Skeletal muscle tissue (tissue), 4 donors: ENCODE measurements around the gene RGMA. TPM values are rescaled to one million over a fixed set of nuclear protein-coding genes. Genes with fewer than 3 reads are reported as not detected.
A peak's percentile ranks its signal among the peaks of the same experiment; 100 is the strongest.

Experiments used
- H3K27ac ChIP-seq: one replicate; pipeline ENCODE4 v1.7.0; 2013; ENCODE audit warnings: mild to moderate bottlenecking, low read depth, low read length, inconsistent platforms
- H3K27me3 ChIP-seq, 3 donors: one replicate each; pipeline ENCODE4 v1.7.0; 2013; ENCODE audit warnings: low read length in 3 of 3; ENCODE audit not compliant: control insufficient read depth in 3 of 3, insufficient read depth in 3 of 3
- H3K36me3 ChIP-seq, 3 donors: one replicate each; pipeline ENCODE4 v1.7.0; 2013; ENCODE audit warnings: low read length in 3 of 3; ENCODE audit not compliant: control insufficient read depth in 3 of 3, insufficient read depth in 3 of 3
- H3K4me1 ChIP-seq, 3 donors: one replicate each; pipeline ENCODE4 v1.7.0; 2013; ENCODE audit warnings: low read length in 3 of 3, mild to moderate bottlenecking in 3 of 3; ENCODE audit not compliant: control insufficient read depth in 3 of 3, insufficient read depth in 3 of 3
- H3K4me3 ChIP-seq, 3 donors: one replicate each; pipeline ENCODE4 v1.7.0; 2013; ENCODE audit warnings: low read length in 3 of 3
- H3K9ac ChIP-seq, 3 donors: one replicate each; pipeline ENCODE4 v1.7.0; 2013; ENCODE audit warnings: low read length in 3 of 3, mild to moderate bottlenecking in 3 of 3, moderate library complexity in 2 of 3, low read depth in 1 of 3
- H3K9me3 ChIP-seq, 3 donors: one replicate each; pipeline ENCODE4 v1.7.0; 2013; ENCODE audit warnings: low read length in 3 of 3; ENCODE audit not compliant: control insufficient read depth in 3 of 3
- total RNA-seq: library from RNA; depleted of rRNA; stranded (reverse); fragments of >200 nt; gene quantifications from one replicate; pipeline ENCODE4 v1.2.3, GENCODE V29; 2014
- donor health status: Osteomylitis.

The RGMA gene
- total RNA-seq, 1 donor from 2014 or later = 5.7 TPM

GRCh38 chr15:93124126-93124525 is 35.1 kb upstream of the RGMA start:
- no peak overlapping the region for H3K27ac ChIP-seq

GRCh38 chr15:93121973-93122910 is 33.2 kb upstream of the RGMA start:
- H3K36me3 ChIP-seq = no peaks in the 10 kb centered on the region
- H3K4me1 ChIP-seq = peaks cover 6 to 8% (median 7%) of the 10 kb centered on the region in 3 donors
- peak overlapping the region; percentile 25 for H3K27ac ChIP-seq
- no peaks in the 10 kb centered on the region for H3K27me3 ChIP-seq
- no peaks in the 10 kb centered on the region for H3K9me3 ChIP-seq
- no peak overlapping the region for H3K4me3 ChIP-seq
- no peak overlapping the region for H3K9ac ChIP-seq

More at GRCh38 chr15:93124126-93124525, 35.1 kb upstream of the RGMA start:
- Histone ChIP-seq H3K36me3 (peaks cover 0 to 1% (median 0%) of the 10 kb centered on the region in 3 donors), H3K4me1 (peaks cover 6 to 9% (median 9%) of the 10 kb centered on the region in 3 donors), H3K27me3 (no peaks in the 10 kb centered on the region), H3K9me3 (no peaks in the 10 kb centered on the region), H3K9ac (no peak overlapping the region), H3K4me3 (no peak overlapping the region)

GRCh38 chr15:93121107-93121506 is 32.1 kb upstream of the RGMA start:
- H3K9ac ChIP-seq = no peak overlapping the region
- no peaks in the 10 kb centered on the region for H3K36me3 ChIP-seq
- no peaks in the 10 kb centered on the region for H3K27me3 ChIP-seq
- peaks cover 2 to 5% (median 5%) of the 10 kb centered on the region in 3 donors for H3K4me1 ChIP-seq
- no peak overlapping the region for H3K4me3 ChIP-seq
- no peak overlapping the region for H3K27ac ChIP-seq
- no peaks in the 10 kb centered on the region for H3K9me3 ChIP-seq

- Histone ChIP-seq H3K9me3 (no peaks in the 10 kb centered on the region), H3K9ac (peak overlapping the region in 1 of 3 donors; percentile 28), H3K36me3 (no peaks in the 10 kb centered on the region), H3K27ac (no peak overlapping the region), H3K4me1 (peaks cover 0 to 5% (median 3%) of the 10 kb centered on the region in 3 donors), H3K27me3 (no peaks in the 10 kb centered on the region), H3K4me3 (no peak overlapping the region)
Measured at GRCh38 chr15:93118904-93119303, 29.9 kb upstream of the RGMA start.

GRCh38 chr15:93111451-93111850 is 22.4 kb upstream of the RGMA start:
- Histone ChIP-seq H3K4me3 (no peak overlapping the region), H3K4me1 (no peaks in the 10 kb centered on the region), H3K27ac (no peak overlapping the region), H3K27me3 (no peaks in the 10 kb centered on the region), H3K9ac (no peak overlapping the region), H3K9me3 (no peaks in the 10 kb centered on the region), H3K36me3 (peaks cover 2 to 4% (median 3%) of the 10 kb centered on the region in 3 donors)

- Histone ChIP-seq H3K4me3 (no peak overlapping the region), H3K4me1 (no peaks in the 10 kb centered on the region), H3K27me3 (no peaks in the 10 kb centered on the region), H3K9me3 (no peaks in the 10 kb centered on the region), H3K27ac (no peak overlapping the region), H3K9ac (no peak overlapping the region), H3K36me3 (peaks cover 2 to 4% (median 3%) of the 10 kb centered on the region in 3 donors)
Measured at GRCh38 chr15:93110502-93111040, 21.6 kb upstream of the RGMA start.

DNA sequence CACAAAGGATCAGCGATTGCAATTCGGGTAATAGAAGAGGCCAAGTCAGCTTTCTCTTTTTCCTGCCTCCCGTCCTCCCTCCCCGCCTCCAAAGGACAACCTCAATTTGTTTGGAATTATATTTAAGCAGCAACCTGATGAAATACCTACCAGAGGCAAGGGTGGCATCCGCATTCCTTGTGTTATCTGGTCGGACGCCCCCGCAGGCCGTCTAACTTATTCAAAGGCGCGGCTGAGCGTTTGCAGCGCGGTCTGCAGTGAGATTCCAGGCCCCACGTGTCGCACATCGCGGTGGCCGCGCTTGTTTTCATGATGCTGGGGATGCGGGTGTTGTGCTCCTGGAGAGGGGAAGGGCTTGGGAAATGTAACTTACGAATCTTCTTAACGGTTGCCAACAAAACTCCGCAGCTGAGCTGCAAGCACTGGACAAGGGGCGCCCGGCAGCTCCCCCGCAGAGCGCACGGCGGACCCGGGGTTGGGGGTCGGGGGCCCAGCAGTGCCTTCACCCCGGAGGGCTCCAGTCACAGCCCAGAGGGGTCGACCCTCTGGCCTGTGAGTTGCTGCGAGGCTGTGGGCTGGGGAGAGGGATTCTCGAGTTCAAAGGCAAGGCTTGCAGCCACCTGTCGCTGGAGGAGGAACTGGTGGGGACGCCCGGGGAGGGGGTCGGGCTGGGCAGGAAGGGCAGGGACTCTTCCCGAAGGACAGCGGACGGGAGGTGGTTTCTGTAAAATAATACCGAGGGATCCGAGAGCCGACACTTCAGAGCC is 20.5 kb upstream of the RGMA start:
- Histone ChIP-seq H3K27me3 (no peaks in the 10 kb centered on the region), H3K4me3 (no peak overlapping the region), H3K27ac (no peak overlapping the region), H3K9ac (no peak overlapping the region), H3K9me3 (no peaks in the 10 kb centered on the region), H3K4me1 (no peaks in the 10 kb centered on the region), H3K36me3 (peaks cover 2 to 4% (median 3%) of the 10 kb centered on the region in 3 donors)

- Histone ChIP-seq H3K27me3 (no peaks in the 10 kb centered on the region), H3K4me1 (peaks cover 2 to 11% (median 8%) of the 10 kb centered on the region in 3 donors), H3K36me3 (peaks cover 2 to 4% (median 3%) of the 10 kb centered on the region in 3 donors), H3K27ac (no peak overlapping the region), H3K9me3 (peaks cover 0 to 4% (median 0%) of the 10 kb centered on the region in 3 donors), H3K4me3 (no peak overlapping the region), H3K9ac (no peak overlapping the region)
Measured at GRCh38 chr15:93107646-93108045, 18.6 kb upstream of the RGMA start.

GRCh38 chr15:93105485-93105884 is 16.5 kb upstream of the RGMA start:
- Histone ChIP-seq H3K36me3 (peaks cover 2 to 4% (median 3%) of the 10 kb centered on the region in 3 donors), H3K27me3 (no peaks in the 10 kb centered on the region), H3K9ac (no peak overlapping the region), H3K4me3 (no peak overlapping the region), H3K27ac (no peak overlapping the region), H3K9me3 (peaks cover 0 to 4% (median 0%) of the 10 kb centered on the region in 3 donors), H3K4me1 (peaks cover 2 to 14% (median 10%) of the 10 kb centered on the region in 3 donors)
